Breast epithelium (tissue), 3 donors: ENCODE data around the gene NCKAP1.

Experiments used
- CTCF ChIP-seq, 3 donors: fragments of 450-650 bp; IDR thresholded peaks; one replicate each; pipeline ENCODE4 v1.5.1; 2016 to 2017; ENCODE audit warnings: antibody characterized with exemption in 3 of 3, mild to moderate bottlenecking in 3 of 3, moderate library complexity in 3 of 3
- POLR2A ChIP-seq: fragments of 450-650 bp; IDR thresholded peaks from one replicate; pipeline ENCODE4 v1.6.1; 2016; ENCODE audit warnings: antibody characterized with exemption, mild to moderate bottlenecking, moderate library complexity
- POLR2AphosphoS5 ChIP-seq, 3 donors: sonication (generic); formaldehyde crosslinking; IDR thresholded peaks; one replicate each; pipeline ENCODE4 v1.6.1; 2017; ENCODE audit warnings: antibody characterized with exemption in 3 of 3

- TF ChIP-seq CTCF (IDR thresholded peaks at IDR 0.05) (no peak), POLR2AphosphoS5 (IDR thresholded peaks at IDR 0.05) (no peak), POLR2A (no peak)
Observed at GRCh38 chr2:183068561-183068960, 30.3 kb upstream of the NCKAP1 start.
